HG03280 (cell line): ENCODE results near the gene PATJ.

Experiments used
- ATAC-seq: cut with Tn5 transposase; IDR thresholded peaks from one replicate; pipeline ENCODE4 v1.9.1; 2021; ENCODE audit warnings: mild to moderate bottlenecking, moderate library complexity; ENCODE audit not compliant: unreplicated experiment

The PATJ gene

GRCh38 chr1:62088439-62088838, 346.2 kb downstream of the PATJ start:
- ATAC-seq: no peak

GRCh38 chr1:62089570-62089969, 347.3 kb downstream of the PATJ start:
- no peak for ATAC-seq

- no peak for ATAC-seq
Measured at GRCh38 chr1:62090016-62090415, 347.7 kb downstream of the PATJ start.

GRCh38 chr1:62092110-62092509, 349.8 kb downstream of the PATJ start:
- ATAC-seq: no peak

GRCh38 chr1:62093261-62093660, 351.0 kb downstream of the PATJ start:
- no peak for ATAC-seq

- ATAC-seq: no peak
Measured at GRCh38 chr1:62097464-62097863, 355.2 kb downstream of the PATJ start.

GRCh38 chr1:62100442-62100841, 358.2 kb downstream of the PATJ start:
- ATAC-seq: no peak

- no peak for ATAC-seq
Measured at GRCh38 chr1:62103846-62104245, 361.6 kb downstream of the PATJ start.

GRCh38 chr1:62107923-62108322, 365.6 kb downstream of the PATJ start:
- ATAC-seq: no peak

- no peak for ATAC-seq
Measured at GRCh38 chr1:62109124-62109523, 366.8 kb downstream of the PATJ start.

GRCh38 chr1:62110198-62110817, 368.0 kb downstream of the PATJ start:
- no peak for ATAC-seq

GRCh38 chr1:62111084-62111483, 368.8 kb downstream of the PATJ start:
- no peak for ATAC-seq

GRCh38 chr1:62113507-62113906, 371.2 kb downstream of the PATJ start:
- ATAC-seq: no peak

GRCh38 chr1:62117018-62117750, 374.9 kb downstream of the PATJ start:
- ATAC-seq: no peak

- no peak for ATAC-seq
Measured at GRCh38 chr1:62126579-62127290, 384.5 kb downstream of the PATJ start.

- no peak for ATAC-seq
Measured at GRCh38 chr1:62128745-62129144, 386.5 kb downstream of the PATJ start.

- ATAC-seq: peak; percentile 95
Measured at GRCh38 chr1:62131093-62131725, 388.9 kb downstream of the PATJ start.

GRCh38 chr1:62138029-62138428, 395.7 kb downstream of the PATJ start:
- ATAC-seq: no peak

- ATAC-seq: no peak
Measured at GRCh38 chr1:62139410-62139809, 397.1 kb downstream of the PATJ start.

- no peak for ATAC-seq
Measured at GRCh38 chr1:62140666-62141065, 398.4 kb downstream of the PATJ start.

- ATAC-seq: no peak
Measured at GRCh38 chr1:62142496-62142895, 400.2 kb downstream of the PATJ start.
